CD4-positive, CD25-positive, alpha-beta regulatory T cell (primary cell): ENCODE data around the gene NAPB. TPM values are rescaled to one million over a fixed set of nuclear protein-coding genes. Genes with fewer than 3 reads are reported as not detected.
"Not testable (repeated sequence)": the region's sequence is repeated elsewhere in the genome, so short reads cannot be mapped to it uniquely, and the experiment has no call there.

ENCODE experiments used
- ATAC-seq, 2 donors: fragments of 150-1000 bp; cut with Tn5 transposase; one replicate each; pipeline ENCODE4 v1.10.0; 2021; ENCODE audit warnings: low read depth in 2 of 2, moderate number of reproducible peaks in 2 of 2, moderate library complexity in 1 of 2
- DNase-seq, 3 donors: peaks; one replicate each; pipeline versions ENCODE4 v3.0.0 to v3.0.0-alpha.2; 2012 to 2022; ENCODE audit warnings: mixed read lengths in 1 of 3
- H3K27ac ChIP-seq: one replicate; pipeline ENCODE4 v1.7.0; 2013; ENCODE audit warnings: mild to moderate bottlenecking, low read length; ENCODE audit not compliant: insufficient read depth, poor library complexity, severe bottlenecking
- H3K27me3 ChIP-seq: one replicate; pipeline ENCODE4 v1.7.0; 2013; ENCODE audit warnings: low read length; ENCODE audit not compliant: control insufficient read depth, insufficient read depth
- H3K36me3 ChIP-seq: one replicate; pipeline ENCODE4 v1.7.0; 2013; ENCODE audit warnings: mild to moderate bottlenecking, low read length, moderate library complexity; ENCODE audit not compliant: control insufficient read depth, insufficient read depth
- H3K4me1 ChIP-seq: 2 replicates; pipeline ENCODE4 v1.7.0; 2013; ENCODE audit warnings: mild to moderate bottlenecking, low read length; ENCODE audit not compliant: insufficient read depth, control insufficient read depth, poor library complexity, severe bottlenecking
- H3K4me3 ChIP-seq: one replicate; pipeline ENCODE4 v1.7.0; 2013; ENCODE audit warnings: low read depth, mild to moderate bottlenecking, low read length, moderate library complexity
- H3K9me3 ChIP-seq, 2 experiments: 1 replicate in 1 of 2; 2 replicates in 1 of 2; pipeline ENCODE4 v1.7.0; 2013; ENCODE audit warnings: low read length in 2 of 2, mild to moderate bottlenecking in 1 of 2, moderate library complexity in 1 of 2; ENCODE audit not compliant: control insufficient read depth in 2 of 2
- H3K27ac Mint-ChIP-seq, 3 donors: one replicate each; pipeline ENCODE4 v1.8.0; 2020 to 2022; ENCODE audit warnings: mild to moderate bottlenecking in 3 of 3, mixed read lengths in 3 of 3, moderate library complexity in 2 of 3
- H3K27me3 Mint-ChIP-seq: one replicate; pipeline ENCODE4 v1.8.0; 2022; ENCODE audit warnings: mild to moderate bottlenecking, mixed read lengths
- H3K36me3 Mint-ChIP-seq: one replicate; pipeline ENCODE4 v1.8.0; 2020; ENCODE audit warnings: mixed read lengths
- H3K4me1 Mint-ChIP-seq, 4 donors: one replicate each; pipeline ENCODE4 v1.8.0; 2020 to 2022; ENCODE audit warnings: mixed read lengths in 4 of 4, mild to moderate bottlenecking in 1 of 4
- H3K4me3 Mint-ChIP-seq, 4 donors: one replicate each; pipeline ENCODE4 v1.8.0; 2020 to 2022; ENCODE audit warnings: mild to moderate bottlenecking in 4 of 4, mixed read lengths in 4 of 4, moderate library complexity in 3 of 4
- H3K9me3 Mint-ChIP-seq, 7 donors: one replicate each; pipeline ENCODE4 v1.8.0; 2020 to 2022; ENCODE audit warnings: mixed read lengths in 7 of 7, mild to moderate bottlenecking in 3 of 7, moderate library complexity in 2 of 7
- polyA plus RNA-seq, 4 donors: library from polyadenylated mRNA; unstranded; fragments of 300-500 nt; fragmentation: Illumina TruSeq; gene quantifications; one replicate each; pipeline ENCODE4 v1.2.3, GENCODE V29; 2021
- total RNA-seq: library from RNA; stranded (reverse); gene quantifications from one replicate; pipeline ENCODE4 v1.2.3, GENCODE V29; 2022

Gene NAPB
- total RNA-seq (10.6 TPM), polyA plus RNA-seq (1 to 10 TPM; 3.6 to 4.8 (median 4.2) TPM)

GRCh38 chr20:23420943-23421931, at the start of gene NAPB:
TSS of gene NAPB (minus strand) at chr20:23421488. CDS start at chr20:23421402, 86 bp downstream.
- Histone ChIP-seq H3K36me3 (no peaks in the 10 kb centered on the region), H3K27ac (peak within 1 kb of the TSS; percentile 61), H3K9me3 (no peaks in the 10 kb centered on the region), H3K4me1 (peaks cover 22% of the 10 kb centered on the region), H3K4me3 (peak within 1 kb of the TSS; percentile 85), H3K27me3 (no peaks in the 10 kb centered on the region)
- Mint-ChIP-seq H3K4me3 (peak within 1 kb of the TSS; percentile 88 to 97 (median 92)), H3K36me3 (no peaks in the 10 kb centered on the region), H3K27me3 (peaks cover 24% of the 10 kb centered on the region), H3K9me3 (no peaks in the 10 kb centered on the region), H3K27ac (peak within 1 kb of the TSS in 2 of 3 donors; percentile 37 to 95), H3K4me1 (peaks cover 20 to 38% (median 25%) of the 10 kb centered on the region in 4 donors)
- peak; percentile 88 to 95 (median 90) for DNase-seq
- ATAC-seq = peak; percentile 100

GRCh38 chr20:23466961-23467360, 45.7 kb upstream of the NAPB start:
- H3K4me3 ChIP-seq, H3K4me1 Mint-ChIP-seq, H3K4me1 ChIP-seq, H3K27ac Mint-ChIP-seq, DNase-seq, ATAC-seq, H3K4me3 Mint-ChIP-seq, H3K36me3 Mint-ChIP-seq, H3K27me3 ChIP-seq, H3K27me3 Mint-ChIP-seq, H3K27ac ChIP-seq, H3K36me3 ChIP-seq: not testable (repeated sequence)
- peaks cover 8 to 11% of the 10 kb centered on the region in 2 experiments for H3K9me3 ChIP-seq
- peaks cover 0 to 19% (median 6%) of the 10 kb centered on the region in 7 donors for H3K9me3 Mint-ChIP-seq

- no peak overlapping the region for H3K4me3 Mint-ChIP-seq
- H3K27ac Mint-ChIP-seq = no peak overlapping the region
- no peak overlapping the region for H3K27ac ChIP-seq
- H3K4me3 ChIP-seq = no peak overlapping the region
- ATAC-seq (no peak), DNase-seq (no peak)
- H3K27me3 ChIP-seq = peaks cover 2% of the 10 kb centered on the region
- H3K9me3 ChIP-seq = no peaks in the 10 kb centered on the region
- no peaks in the 10 kb centered on the region for H3K36me3 ChIP-seq
- H3K4me1 ChIP-seq = peaks cover 5% of the 10 kb centered on the region
- H3K4me1 Mint-ChIP-seq = peaks cover 0 to 11% (median 6%) of the 10 kb centered on the region in 4 donors
- no peaks in the 10 kb centered on the region for H3K36me3 Mint-ChIP-seq
- peaks cover 15% of the 10 kb centered on the region for H3K27me3 Mint-ChIP-seq
- peaks cover 0 to 6% (median 2%) of the 10 kb centered on the region in 7 donors for H3K9me3 Mint-ChIP-seq
Measured at GRCh38 chr20:23461180-23461579, 39.9 kb upstream of the NAPB start.

DNA sequence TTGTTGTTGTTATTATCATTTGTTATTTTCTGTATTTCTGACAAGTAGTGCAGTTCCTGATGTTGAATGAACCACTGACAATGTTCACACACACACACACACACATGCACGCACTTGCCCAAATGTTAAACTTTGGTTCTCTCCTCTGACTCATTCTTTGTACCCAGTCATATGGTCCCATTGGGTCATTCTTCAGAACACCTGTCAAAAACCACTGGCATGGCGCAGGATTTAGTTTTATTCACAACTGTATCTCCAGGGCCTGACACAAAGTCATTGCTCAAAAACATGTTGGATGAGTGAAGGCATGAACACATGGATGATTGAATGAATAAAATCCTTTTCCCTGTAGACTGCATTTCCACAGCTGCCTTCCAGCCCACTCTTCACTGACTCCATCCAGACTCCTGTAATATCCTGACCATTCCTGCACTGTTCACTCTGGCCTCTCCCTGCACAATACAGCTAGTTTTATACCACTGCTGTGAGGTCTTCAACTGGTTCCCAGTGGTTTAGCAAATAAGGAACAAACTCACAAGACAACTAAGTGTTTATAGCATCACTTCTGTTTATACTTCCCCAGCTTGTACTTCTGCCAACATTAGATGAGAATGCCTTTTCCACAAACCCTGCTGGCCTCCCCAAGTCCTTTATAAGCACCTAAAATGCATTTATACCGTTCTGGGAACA, 38.3 kb upstream of the NAPB start:
- no peak for ATAC-seq
- H3K9me3 ChIP-seq = no peaks in the 10 kb centered on the region
- H3K36me3 Mint-ChIP-seq = no peaks in the 10 kb centered on the region
- no peak overlapping the region for H3K27ac Mint-ChIP-seq
- H3K27me3 ChIP-seq = peaks cover 2% of the 10 kb centered on the region
- no peak overlapping the region for H3K27ac ChIP-seq
- H3K4me1 Mint-ChIP-seq = peaks cover 0 to 17% (median 7%) of the 10 kb centered on the region in 4 donors
- H3K4me3 ChIP-seq = no peak overlapping the region
- peaks cover 5% of the 10 kb centered on the region for H3K4me1 ChIP-seq
- no peaks in the 10 kb centered on the region for H3K36me3 ChIP-seq
- H3K9me3 Mint-ChIP-seq = peaks cover 0 to 5% (median 1%) of the 10 kb centered on the region in 7 donors
- H3K4me3 Mint-ChIP-seq = no peak overlapping the region
- peaks cover 15% of the 10 kb centered on the region for H3K27me3 Mint-ChIP-seq
- no peak for DNase-seq

DNA sequence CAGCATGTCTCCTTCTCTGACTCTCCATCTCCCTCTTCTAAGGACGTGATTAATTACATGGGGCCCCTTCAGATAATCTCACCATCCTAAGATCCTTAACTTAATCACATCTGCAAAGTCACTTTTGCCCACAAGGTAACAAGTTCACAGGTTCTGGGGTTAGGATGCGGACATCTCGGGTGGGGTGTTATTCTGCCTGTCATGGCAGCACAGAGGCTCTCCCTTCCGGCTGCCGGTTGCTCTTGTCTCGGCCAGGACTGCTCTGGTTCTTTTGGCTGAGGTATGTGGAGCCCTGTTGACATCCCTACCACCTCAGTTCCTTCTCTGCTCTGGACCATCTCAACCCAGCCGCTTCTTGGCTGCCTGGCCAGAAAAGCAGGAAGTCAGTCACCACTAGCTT, 35.6 kb upstream of the NAPB start:
- no peaks in the 10 kb centered on the region for H3K36me3 ChIP-seq
- Mint-ChIP-seq H3K27ac (peak overlapping the region; percentile 45 to 72 (median 62)), H3K9me3 (peaks cover 0 to under 1% (median 0%) of the 10 kb centered on the region in 7 donors), H3K27me3 (peaks cover 14% of the 10 kb centered on the region), H3K36me3 (no peaks in the 10 kb centered on the region), H3K4me1 (peaks cover 0 to 17% (median 7%) of the 10 kb centered on the region in 4 donors), H3K4me3 (peak overlapping the region in 1 of 4 donors; percentile 9)
- H3K9me3 ChIP-seq = no peaks in the 10 kb centered on the region
- H3K27ac ChIP-seq = no peak overlapping the region
- no peak for DNase-seq
- no peak overlapping the region for H3K4me3 ChIP-seq
- peaks cover 5% of the 10 kb centered on the region for H3K4me1 ChIP-seq
- no peak for ATAC-seq
- H3K27me3 ChIP-seq = peaks cover 2% of the 10 kb centered on the region

GRCh38 chr20:23456409-23456808, 35.1 kb upstream of the NAPB start:
- H3K27me3 Mint-ChIP-seq = peaks cover 10% of the 10 kb centered on the region
- Histone ChIP-seq H3K36me3 (no peaks in the 10 kb centered on the region), H3K27me3 (peaks cover 2% of the 10 kb centered on the region), H3K9me3 (no peaks in the 10 kb centered on the region), H3K4me1 (peaks cover 5% of the 10 kb centered on the region), H3K4me3 (peak overlapping the region; percentile 32), H3K27ac (no peak overlapping the region)
- no peaks in the 10 kb centered on the region for H3K9me3 Mint-ChIP-seq
- H3K27ac Mint-ChIP-seq = peak overlapping the region; percentile 17 to 62 (median 45)
- H3K4me1 Mint-ChIP-seq = peaks cover 0 to 17% (median 7%) of the 10 kb centered on the region in 4 donors
- DNase-seq (peak in 1 of 3 donors; percentile 39), ATAC-seq (peak; percentile 43 to 73)
- H3K4me3 Mint-ChIP-seq = peak overlapping the region in 1 of 4 donors; percentile 31
- H3K36me3 Mint-ChIP-seq = no peaks in the 10 kb centered on the region

- H3K4me1 Mint-ChIP-seq = peaks cover 0 to 17% (median 7%) of the 10 kb centered on the region in 4 donors
- no peaks in the 10 kb centered on the region for H3K9me3 Mint-ChIP-seq
- H3K27ac Mint-ChIP-seq = peak overlapping the region in 1 of 3 donors; percentile 45
- DNase-seq = peak in 1 of 3 donors; percentile 3
- Histone ChIP-seq H3K36me3 (no peaks in the 10 kb centered on the region), H3K27ac (no peak overlapping the region), H3K27me3 (peaks cover 2% of the 10 kb centered on the region), H3K4me3 (no peak overlapping the region), H3K9me3 (no peaks in the 10 kb centered on the region), H3K4me1 (peaks cover 5% of the 10 kb centered on the region)
- no peaks in the 10 kb centered on the region for H3K36me3 Mint-ChIP-seq
- H3K27me3 Mint-ChIP-seq = peaks cover 10% of the 10 kb centered on the region
- no peak overlapping the region for H3K4me3 Mint-ChIP-seq
- ATAC-seq = no peak
Measured at GRCh38 chr20:23455639-23456038, 34.4 kb upstream of the NAPB start.
